NCI-H2227 (cell line): ENCODE data around the gene SIRPA.

Source experiments
- DNase-seq: peaks from one replicate; lab custom pipeline; 2025; ENCODE audit not compliant: unreplicated experiment; lab: John Stamatoyannopoulos, UW

The SIRPA gene

GRCh38 chr20:1894951-1895673 lies at the start of gene SIRPA:
Gene SIRPA (plus strand): TSS chr20:1895407. CDS start chr20:1895448, 41 bp downstream.
- DNase-seq = peak; percentile 67

- DNase-seq = no peak
Observed at GRCh38 chr20:1845701-1846100, 49.5 kb upstream of the SIRPA start.

- no peak for DNase-seq
Observed at GRCh38 chr20:1846341-1846740, 48.9 kb upstream of the SIRPA start.

- DNase-seq = no peak
Observed at GRCh38 chr20:1846876-1847275, 48.3 kb upstream of the SIRPA start.

- no peak for DNase-seq
Observed at GRCh38 chr20:1847780-1848179, 47.4 kb upstream of the SIRPA start.

GRCh38 chr20:1848373-1848772 lies 46.8 kb upstream of the SIRPA start:
- no peak for DNase-seq

GRCh38 chr20:1851396-1851795 lies 43.8 kb upstream of the SIRPA start:
- no peak for DNase-seq

GRCh38 chr20:1853473-1853872 lies 41.7 kb upstream of the SIRPA start:
- no peak for DNase-seq

- DNase-seq = peak; percentile 80
Observed at GRCh38 chr20:1854246-1854645, 41.0 kb upstream of the SIRPA start.

GRCh38 chr20:1855109-1855508 lies 40.1 kb upstream of the SIRPA start:
- no peak for DNase-seq

GRCh38 chr20:1855690-1856089 lies 39.5 kb upstream of the SIRPA start:
- no peak for DNase-seq

GRCh38 chr20:1856424-1856823 lies 38.8 kb upstream of the SIRPA start:
- DNase-seq = no peak

- DNase-seq = no peak
Observed at GRCh38 chr20:1857466-1857865, 37.7 kb upstream of the SIRPA start.

- no peak for DNase-seq
Observed at GRCh38 chr20:1858871-1859270, 36.3 kb upstream of the SIRPA start.

- no peak for DNase-seq
Observed at GRCh38 chr20:1860446-1860845, 34.8 kb upstream of the SIRPA start.

- DNase-seq = no peak
Observed at GRCh38 chr20:1861347-1861976, 33.7 kb upstream of the SIRPA start.

- DNase-seq = peak; percentile 15
Observed at GRCh38 chr20:1861996-1862662, 33.1 kb upstream of the SIRPA start.

- no peak for DNase-seq
Observed at GRCh38 chr20:1862663-1863053, 32.5 kb upstream of the SIRPA start.

- no peak for DNase-seq
Observed at GRCh38 chr20:1863296-1863695, 31.9 kb upstream of the SIRPA start.

- no peak for DNase-seq
Observed at GRCh38 chr20:1866834-1867233, 28.4 kb upstream of the SIRPA start.

- DNase-seq = no peak
Observed at GRCh38 chr20:1867495-1868260, 27.5 kb upstream of the SIRPA start.
